SK-N-SH treated with all-trans-retinoic acid at 6 μM for 48 hours (cell line): ENCODE results near the gene DVL1.

Experiments used
- ATAC-seq: fragments of 200-7000 bp; cut with Tn5 transposase; 3 replicates; pipeline ENCODE4 v1.9.1; 2020; ENCODE audit warnings: mild to moderate bottlenecking, moderate library complexity
- ARNTL ChIP-seq: fragments of 450-650 bp; formaldehyde crosslinking; IDR thresholded peaks from 2 replicates; pipeline ENCODE4 v1.5.0; 2020; ENCODE audit warnings: low read depth, mild to moderate bottlenecking, moderate library complexity, borderline replicate concordance
- OSR1 ChIP-seq: fragments of 250-450 bp; sonication (Bioruptor Pico); IDR thresholded peaks from 2 replicates; pipeline ENCODE4 v1.8.0; 2022; ENCODE audit warnings: moderate library complexity, mild to moderate bottlenecking, inconsistent platforms
- POU6F1 ChIP-seq: fragments of 250-450 bp; sonication (Bioruptor Pico); IDR thresholded peaks from 2 replicates; pipeline ENCODE4 v1.8.0; 2021; ENCODE audit warnings: low read depth, mild to moderate bottlenecking, moderate library complexity, borderline replicate concordance
- PPARA ChIP-seq: fragments of 250-450 bp; sonication (Bioruptor Pico); IDR thresholded peaks from 2 replicates; pipeline ENCODE4 v1.5.0; 2020; ENCODE audit warnings: mild to moderate bottlenecking, borderline replicate concordance
- RARB ChIP-seq: fragments of 250-450 bp; sonication (Bioruptor Pico); IDR thresholded peaks from 2 replicates; pipeline ENCODE4 v1.8.0; 2021; ENCODE audit warnings: mild to moderate bottlenecking, moderate library complexity
- TCF4 ChIP-seq: fragments of 250-450 bp; sonication (Bioruptor Pico); IDR thresholded peaks from 2 replicates; pipeline ENCODE4 v1.8.0; 2021; ENCODE audit warnings: mild to moderate bottlenecking, moderate library complexity, borderline replicate concordance
- ZFP3 ChIP-seq: fragments of 250-450 bp; sonication (Bioruptor Pico); IDR thresholded peaks from 2 replicates; pipeline ENCODE4 v1.5.0; 2020; ENCODE audit warnings: mild to moderate bottlenecking, moderate library complexity
- ZFP30 ChIP-seq: fragments of 450-650 bp; formaldehyde crosslinking; IDR thresholded peaks from 2 replicates; pipeline ENCODE4 v1.5.0; 2022; ENCODE audit warnings: mild to moderate bottlenecking, moderate library complexity
- ZNF70 ChIP-seq: fragments of 450-650 bp; formaldehyde crosslinking; IDR thresholded peaks from 2 replicates; pipeline ENCODE4 v1.5.0; 2020; ENCODE audit warnings: mild to moderate bottlenecking, moderate library complexity
- ZNF8 ChIP-seq: fragments of 450-650 bp; formaldehyde crosslinking; IDR thresholded peaks from 2 replicates; pipeline ENCODE4 v1.5.0; 2020; ENCODE audit warnings: mild to moderate bottlenecking, moderate library complexity
- TF ChIP-seq, protein P1 (sequence below): fragments of 250-450 bp; sonication (Bioruptor Pico); IDR thresholded peaks from 2 replicates; pipeline ENCODE4 v1.5.0; 2020; ENCODE audit warnings: mild to moderate bottlenecking, moderate library complexity
- TF ChIP-seq, protein P2 (sequence below): fragments of 250-450 bp; sonication (Bioruptor Pico); IDR thresholded peaks from 2 replicates; pipeline ENCODE4 v1.8.0; 2020; ENCODE audit warnings: mild to moderate bottlenecking, moderate library complexity, borderline replicate concordance

Gene DVL1

DNA sequence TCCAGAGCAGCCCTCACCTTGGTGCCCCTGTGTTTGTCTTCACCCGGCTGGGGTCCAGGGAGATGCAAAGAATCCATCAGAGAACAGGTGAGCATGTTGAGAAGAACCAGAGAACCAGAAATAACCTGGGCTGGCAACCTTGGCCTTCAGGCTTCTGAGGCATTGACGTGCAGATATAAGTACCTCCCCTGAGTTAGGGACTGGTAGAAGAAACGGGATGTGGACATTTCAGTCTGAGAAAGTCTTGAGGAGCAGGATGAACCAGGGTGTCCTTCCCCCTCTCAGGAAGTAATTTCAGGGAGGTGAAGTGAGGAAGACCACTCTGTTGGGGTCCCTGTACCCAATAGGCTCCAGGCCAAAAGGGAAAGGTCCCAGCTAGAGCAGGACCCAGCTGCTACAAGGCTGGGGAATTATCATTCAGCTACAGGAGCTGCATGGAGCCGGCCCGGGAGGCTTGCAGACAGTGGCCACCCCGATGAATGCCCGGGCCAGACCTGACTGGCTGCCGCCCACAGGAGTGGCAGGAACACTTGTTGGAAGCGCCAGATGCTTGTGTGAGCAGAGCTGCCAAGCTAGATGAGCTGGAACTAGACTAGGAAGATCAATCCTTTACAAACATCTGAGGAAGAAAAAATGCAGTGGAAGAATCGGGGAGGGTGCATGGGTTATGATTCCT is 27.5 kb upstream of the DVL1 start:
- TF ChIP-seq, protein P1, sequence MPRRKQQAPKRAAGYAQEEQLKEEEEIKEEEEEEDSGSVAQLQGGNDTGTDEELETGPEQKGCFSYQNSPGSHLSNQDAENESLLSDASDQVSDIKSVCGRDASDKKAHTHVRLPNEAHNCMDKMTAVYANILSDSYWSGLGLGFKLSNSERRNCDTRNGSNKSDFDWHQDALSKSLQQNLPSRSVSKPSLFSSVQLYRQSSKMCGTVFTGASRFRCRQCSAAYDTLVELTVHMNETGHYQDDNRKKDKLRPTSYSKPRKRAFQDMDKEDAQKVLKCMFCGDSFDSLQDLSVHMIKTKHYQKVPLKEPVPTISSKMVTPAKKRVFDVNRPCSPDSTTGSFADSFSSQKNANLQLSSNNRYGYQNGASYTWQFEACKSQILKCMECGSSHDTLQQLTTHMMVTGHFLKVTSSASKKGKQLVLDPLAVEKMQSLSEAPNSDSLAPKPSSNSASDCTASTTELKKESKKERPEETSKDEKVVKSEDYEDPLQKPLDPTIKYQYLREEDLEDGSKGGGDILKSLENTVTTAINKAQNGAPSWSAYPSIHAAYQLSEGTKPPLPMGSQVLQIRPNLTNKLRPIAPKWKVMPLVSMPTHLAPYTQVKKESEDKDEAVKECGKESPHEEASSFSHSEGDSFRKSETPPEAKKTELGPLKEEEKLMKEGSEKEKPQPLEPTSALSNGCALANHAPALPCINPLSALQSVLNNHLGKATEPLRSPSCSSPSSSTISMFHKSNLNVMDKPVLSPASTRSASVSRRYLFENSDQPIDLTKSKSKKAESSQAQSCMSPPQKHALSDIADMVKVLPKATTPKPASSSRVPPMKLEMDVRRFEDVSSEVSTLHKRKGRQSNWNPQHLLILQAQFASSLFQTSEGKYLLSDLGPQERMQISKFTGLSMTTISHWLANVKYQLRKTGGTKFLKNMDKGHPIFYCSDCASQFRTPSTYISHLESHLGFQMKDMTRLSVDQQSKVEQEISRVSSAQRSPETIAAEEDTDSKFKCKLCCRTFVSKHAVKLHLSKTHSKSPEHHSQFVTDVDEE (CRISPR knock-in tag): no peak
- no peak for TF ChIP-seq RARB (CRISPR knock-in tag)
- TF ChIP-seq POU6F1 (CRISPR knock-in tag): no peak
- no peak for TF ChIP-seq PPARA
- TF ChIP-seq OSR1 (CRISPR knock-in tag): no peak
- TF ChIP-seq TCF4 (CRISPR knock-in tag): no peak

GRCh38 chr1:1374929-1375662 is 25.9 kb upstream of the DVL1 start, which contains the start of gene AURKAIP1:
TSS of gene AURKAIP1 (minus strand) at chr1:1375207. CDS start at chr1:1374756, 451 bp downstream.
- TF ChIP-seq, protein P2, sequence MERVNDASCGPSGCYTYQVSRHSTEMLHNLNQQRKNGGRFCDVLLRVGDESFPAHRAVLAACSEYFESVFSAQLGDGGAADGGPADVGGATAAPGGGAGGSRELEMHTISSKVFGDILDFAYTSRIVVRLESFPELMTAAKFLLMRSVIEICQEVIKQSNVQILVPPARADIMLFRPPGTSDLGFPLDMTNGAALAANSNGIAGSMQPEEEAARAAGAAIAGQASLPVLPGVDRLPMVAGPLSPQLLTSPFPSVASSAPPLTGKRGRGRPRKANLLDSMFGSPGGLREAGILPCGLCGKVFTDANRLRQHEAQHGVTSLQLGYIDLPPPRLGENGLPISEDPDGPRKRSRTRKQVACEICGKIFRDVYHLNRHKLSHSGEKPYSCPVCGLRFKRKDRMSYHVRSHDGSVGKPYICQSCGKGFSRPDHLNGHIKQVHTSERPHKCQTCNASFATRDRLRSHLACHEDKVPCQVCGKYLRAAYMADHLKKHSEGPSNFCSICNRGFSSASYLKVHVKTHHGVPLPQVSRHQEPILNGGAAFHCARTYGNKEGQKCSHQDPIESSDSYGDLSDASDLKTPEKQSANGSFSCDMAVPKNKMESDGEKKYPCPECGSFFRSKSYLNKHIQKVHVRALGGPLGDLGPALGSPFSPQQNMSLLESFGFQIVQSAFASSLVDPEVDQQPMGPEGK (CRISPR knock-in tag): peak; percentile 72; the same call in 1 of the 2 replicates
- TF ChIP-seq ARNTL (CRISPR knock-in tag) (no peak), ZNF70 (CRISPR knock-in tag) (peak; percentile 10; the same call in 1 of the 2 replicates), POU6F1 (CRISPR knock-in tag) (peak; percentile 88; the same call in 1 of the 2 replicates), ZFP3 (CRISPR knock-in tag) (peak; percentile 80; the same call in 1 of the 2 replicates), PPARA (no peak), ZFP30 (CRISPR knock-in tag) (no peak), ZNF8 (peak; percentile 62; the same call in 1 of the 2 replicates)
- TF ChIP-seq, protein P1 (CRISPR knock-in tag): peak; percentile 67
- TF ChIP-seq, all 23 proteins: peak for 6
- peak; percentile 95 for ATAC-seq

More for the DNA sequence above, 27.5 kb upstream of the DVL1 start:
- ATAC-seq: no peak

GRCh38 chr1:1374589-1374928 is 25.3 kb upstream of the DVL1 start:
- no peak for TF ChIP-seq POU6F1 (CRISPR knock-in tag)
- TF ChIP-seq, protein P1 (CRISPR knock-in tag): no peak
- peak; percentile 1; the same call in 2 of the 3 replicates for ATAC-seq
